ENCODE measurements around the gene STUM. TPM values are rescaled to one million over a fixed set of nuclear protein-coding genes. Genes with fewer than 3 reads are reported as not detected.

Gene STUM
- total and polyA plus RNA-seq, 2 donors = 0.80 to 1.0 TPM

DNA sequence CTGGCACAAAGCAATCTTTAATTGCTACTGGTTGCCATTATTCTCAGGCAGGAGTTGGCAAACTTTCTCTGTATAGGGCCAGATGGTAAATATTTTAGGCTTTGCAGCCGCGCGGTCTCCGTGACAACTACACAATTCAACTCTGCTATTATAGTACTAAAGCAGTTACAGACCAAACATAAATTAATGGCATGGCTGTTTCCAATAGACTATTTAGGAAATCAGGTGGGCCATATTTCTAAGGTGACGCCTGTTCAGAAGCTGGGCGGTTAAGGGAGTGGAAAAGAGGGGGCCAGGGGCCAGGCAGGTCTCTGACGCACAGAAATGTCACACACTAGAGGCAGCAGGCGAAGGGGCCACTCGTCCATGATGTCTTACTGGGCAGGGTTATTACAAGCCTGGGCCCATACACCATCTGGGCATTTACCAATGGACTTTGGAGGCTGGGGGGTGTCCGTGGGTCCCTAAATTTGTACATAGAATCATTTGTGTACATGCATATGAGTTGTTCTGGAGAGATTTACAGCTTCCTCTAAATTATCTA is 80.1 kb downstream of the STUM start:
- Histone ChIP-seq H3K36me3 (ENCODE audit: control insufficient read depth in 2 of 2, insufficient read depth in 2 of 2, low read length in 1 of 2) (peaks cover 36 to 41% of the 10 kb centered on the region in 2 donors), H3K4me3 (ENCODE audit: low read length in 2 of 2) (no peak overlapping the region), H3K27ac (ENCODE audit: low read depth in 1 of 2, low read length in 1 of 2) (no peak overlapping the region), H3K27me3 (ENCODE audit: control insufficient read depth in 2 of 2, insufficient read depth in 1 of 2, low read length in 1 of 2) (peaks cover 0 to 2% of the 10 kb centered on the region in 2 donors), H3K4me1 (ENCODE audit: control insufficient read depth in 2 of 2, insufficient read depth in 2 of 2, low read length in 2 of 2) (peaks cover 0 to 18% of the 10 kb centered on the region in 2 donors), H3K9me3 (ENCODE audit: control insufficient read depth in 2 of 2, insufficient read depth in 1 of 2, low read length in 1 of 2) (peaks cover 0 to 4% of the 10 kb centered on the region in 2 donors)
- 98% methylated on average over 10 of the region's 10 CpGs for WGBS
- DNase-seq (ENCODE audit: low read depth in 6 of 9, low spot score in 9 of 9) = no peak

- peaks cover 0 to 4% of the 10 kb centered on the region in 2 donors for H3K9me3 ChIP-seq (ENCODE audit: control insufficient read depth in 2 of 2, insufficient read depth in 1 of 2, low read length in 1 of 2)
- no peak overlapping the region for H3K4me3 ChIP-seq (ENCODE audit: low read length in 2 of 2)
- H3K4me1 ChIP-seq (ENCODE audit: control insufficient read depth in 2 of 2, insufficient read depth in 2 of 2, low read length in 2 of 2) = peaks cover 0 to 24% of the 10 kb centered on the region in 2 donors
- no peak for DNase-seq (ENCODE audit: low read depth in 6 of 9, low spot score in 9 of 9)
- H3K36me3 ChIP-seq (ENCODE audit: control insufficient read depth in 2 of 2, insufficient read depth in 2 of 2, low read length in 1 of 2) = peaks cover 42 to 48% of the 10 kb centered on the region in 2 donors
- WGBS = 97% methylated on average over 18 of the region's 18 CpGs
- peaks cover 0 to 2% of the 10 kb centered on the region in 2 donors for H3K27me3 ChIP-seq (ENCODE audit: control insufficient read depth in 2 of 2, insufficient read depth in 1 of 2, low read length in 1 of 2)
- no peak overlapping the region for H3K27ac ChIP-seq (ENCODE audit: low read depth in 1 of 2, low read length in 1 of 2)
These were observed 80.8 kb downstream of the STUM start for GRCh38 chr1:226629210-226629895.

DNA sequence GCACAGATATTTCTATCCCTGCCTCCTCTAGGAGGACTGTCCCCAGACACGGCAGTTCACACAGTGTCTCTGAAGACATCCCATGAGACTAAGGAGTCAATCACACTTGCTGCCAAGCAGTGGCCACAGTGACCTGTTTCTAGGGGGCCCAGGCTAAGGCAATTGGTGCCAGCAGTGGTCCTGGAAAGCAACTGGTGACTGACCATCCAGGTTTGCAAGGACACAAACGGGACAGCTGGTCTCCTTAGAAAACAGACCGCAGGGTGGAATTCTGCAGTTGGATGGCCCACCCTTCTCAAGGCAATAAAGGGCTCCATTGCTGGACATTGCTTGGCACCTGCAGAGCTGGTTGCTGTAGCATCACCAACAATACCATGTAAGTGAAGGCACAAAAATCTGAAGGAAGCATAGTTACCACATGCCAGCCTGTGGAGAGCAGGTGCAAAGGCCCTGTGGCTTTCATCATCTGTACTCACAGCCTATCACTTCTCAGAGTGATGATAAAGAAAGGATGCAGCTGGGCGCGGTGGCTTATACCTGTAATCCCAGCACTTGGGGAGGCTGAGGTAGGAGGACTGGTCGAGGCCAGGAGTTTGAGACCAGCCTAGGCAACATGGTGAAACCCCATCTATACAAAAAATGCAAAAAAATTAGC is 81.5 kb downstream of the STUM start:
- peaks cover 0 to 4% of the 10 kb centered on the region in 2 donors for H3K9me3 ChIP-seq (ENCODE audit: control insufficient read depth in 2 of 2, insufficient read depth in 1 of 2, low read length in 1 of 2)
- peaks cover 0 to 24% of the 10 kb centered on the region in 2 donors for H3K4me1 ChIP-seq (ENCODE audit: control insufficient read depth in 2 of 2, insufficient read depth in 2 of 2, low read length in 2 of 2)
- over 99% methylated on average over 6 of the region's 6 CpGs for WGBS
- no peak for DNase-seq (ENCODE audit: low read depth in 6 of 9, low spot score in 9 of 9)
- H3K27me3 ChIP-seq (ENCODE audit: control insufficient read depth in 2 of 2, insufficient read depth in 1 of 2, low read length in 1 of 2) = peaks cover 0 to 2% of the 10 kb centered on the region in 2 donors
- no peak overlapping the region for H3K4me3 ChIP-seq (ENCODE audit: low read length in 2 of 2)
- H3K27ac ChIP-seq (ENCODE audit: low read depth in 1 of 2, low read length in 1 of 2) = no peak overlapping the region
- peaks cover 49 to 55% of the 10 kb centered on the region in 2 donors for H3K36me3 ChIP-seq (ENCODE audit: control insufficient read depth in 2 of 2, insufficient read depth in 2 of 2, low read length in 1 of 2)

DNA sequence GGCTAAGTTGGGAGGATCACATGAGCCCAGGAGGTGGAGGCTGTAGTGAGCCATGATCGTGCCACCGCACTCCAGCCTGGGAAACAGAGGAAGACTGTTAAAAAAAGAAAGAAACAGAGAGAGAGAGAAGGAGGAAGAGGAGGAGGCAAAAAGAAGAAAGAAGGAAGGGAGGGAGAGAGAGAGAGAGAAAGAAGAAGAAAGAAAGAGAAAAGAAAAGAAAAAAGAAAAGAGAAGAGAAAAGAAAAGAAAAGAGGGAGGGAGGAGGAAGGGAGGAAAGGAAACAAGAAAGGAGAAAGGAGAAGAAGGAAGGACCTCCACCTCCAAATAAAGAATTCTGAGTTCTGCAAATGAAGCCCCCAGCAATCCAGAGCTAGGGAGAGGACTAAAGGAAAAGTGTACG is 82.0 kb downstream of the STUM start:
- no peak overlapping the region for H3K4me3 ChIP-seq (ENCODE audit: low read length in 2 of 2)

DNA sequence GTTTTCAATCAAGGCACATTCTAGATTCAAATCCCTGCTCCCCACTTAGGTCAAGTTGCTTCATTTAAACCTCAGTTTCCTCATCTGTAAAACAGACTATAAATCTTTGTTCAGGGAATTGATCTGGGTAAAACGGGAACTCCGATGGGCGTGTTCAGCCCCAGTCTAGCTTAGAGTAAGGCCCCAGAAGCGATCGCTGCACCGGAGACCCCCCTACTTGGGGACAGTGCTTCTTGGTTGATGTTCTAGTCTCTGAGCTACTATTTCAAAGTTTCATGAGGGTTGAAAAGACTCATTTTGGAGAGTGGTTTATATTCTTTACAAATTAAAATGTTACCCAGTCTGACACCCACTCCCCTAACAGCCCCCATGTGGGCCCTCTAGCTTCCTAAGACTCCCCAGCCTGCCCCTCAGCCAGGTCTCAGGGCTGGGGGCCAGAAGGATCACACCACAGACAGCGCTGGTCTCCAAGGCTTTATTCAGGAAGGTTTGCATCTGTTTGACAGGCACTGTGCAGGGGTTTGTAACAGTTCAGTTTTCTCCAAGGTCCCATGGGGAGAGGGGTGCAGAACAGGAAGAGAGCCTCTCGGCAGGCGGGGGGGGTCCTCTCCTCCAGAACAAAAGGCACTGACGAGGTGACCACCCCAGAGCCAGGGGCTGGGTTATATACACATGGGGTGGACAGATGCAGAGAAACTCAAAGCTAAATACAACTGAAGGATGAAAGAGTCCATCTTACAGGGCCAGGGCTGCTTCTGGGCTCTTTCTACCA is 82.9 kb downstream of the STUM start:
- no peak overlapping the region for H3K27ac ChIP-seq (ENCODE audit: low read depth in 1 of 2, low read length in 1 of 2)

More for the DNA sequence above, 82.0 kb downstream of the STUM start:
- H3K36me3 ChIP-seq (ENCODE audit: control insufficient read depth in 2 of 2, insufficient read depth in 2 of 2, low read length in 1 of 2) = peaks cover 51 to 61% of the 10 kb centered on the region in 2 donors
- no peak for DNase-seq (ENCODE audit: low read depth in 6 of 9, low spot score in 9 of 9)
- peaks cover 0 to 4% of the 10 kb centered on the region in 2 donors for H3K9me3 ChIP-seq (ENCODE audit: control insufficient read depth in 2 of 2, insufficient read depth in 1 of 2, low read length in 1 of 2)
- H3K27me3 ChIP-seq (ENCODE audit: control insufficient read depth in 2 of 2, insufficient read depth in 1 of 2, low read length in 1 of 2) = no peaks in the 10 kb centered on the region
- H3K27ac ChIP-seq (ENCODE audit: low read depth in 1 of 2, low read length in 1 of 2) = no peak overlapping the region
- WGBS = 98% methylated on average over 3 of the region's 3 CpGs
- peaks cover 0 to 27% of the 10 kb centered on the region in 2 donors for H3K4me1 ChIP-seq (ENCODE audit: control insufficient read depth in 2 of 2, insufficient read depth in 2 of 2, low read length in 2 of 2)

GRCh38 chr1:226632169-226632879 is 83.8 kb downstream of the STUM start:
- DNase-seq (ENCODE audit: low read depth in 6 of 9, low spot score in 9 of 9) = no peak
- peaks cover 0 to 4% of the 10 kb centered on the region in 2 donors for H3K9me3 ChIP-seq (ENCODE audit: control insufficient read depth in 2 of 2, insufficient read depth in 1 of 2, low read length in 1 of 2)
- H3K4me3 ChIP-seq (ENCODE audit: low read length in 2 of 2) = no peak overlapping the region
- 97% methylated on average over 9 of the region's 9 CpGs for WGBS
- no peaks in the 10 kb centered on the region for H3K27me3 ChIP-seq (ENCODE audit: control insufficient read depth in 2 of 2, insufficient read depth in 1 of 2, low read length in 1 of 2)
- H3K4me1 ChIP-seq (ENCODE audit: control insufficient read depth in 2 of 2, insufficient read depth in 2 of 2, low read length in 2 of 2) = peaks cover 0 to 24% of the 10 kb centered on the region in 2 donors
- peaks cover 67 to 78% of the 10 kb centered on the region in 2 donors for H3K36me3 ChIP-seq (ENCODE audit: control insufficient read depth in 2 of 2, insufficient read depth in 2 of 2, low read length in 1 of 2)
- peak overlapping the region in 1 of 2 donors; percentile 81 for H3K27ac ChIP-seq (ENCODE audit: low read depth in 1 of 2, low read length in 1 of 2)

More for the DNA sequence above, 82.9 kb downstream of the STUM start:
- H3K27me3 ChIP-seq (ENCODE audit: control insufficient read depth in 2 of 2, insufficient read depth in 1 of 2, low read length in 1 of 2) = no peaks in the 10 kb centered on the region
- H3K4me3 ChIP-seq (ENCODE audit: low read length in 2 of 2) = no peak overlapping the region
- peaks cover 58 to 69% of the 10 kb centered on the region in 2 donors for H3K36me3 ChIP-seq (ENCODE audit: control insufficient read depth in 2 of 2, insufficient read depth in 2 of 2, low read length in 1 of 2)
- peaks cover 0 to 4% of the 10 kb centered on the region in 2 donors for H3K9me3 ChIP-seq (ENCODE audit: control insufficient read depth in 2 of 2, insufficient read depth in 1 of 2, low read length in 1 of 2)
- DNase-seq (ENCODE audit: low read depth in 6 of 9, low spot score in 9 of 9) = no peak
- 91% methylated on average over 10 of the region's 10 CpGs for WGBS
- H3K4me1 ChIP-seq (ENCODE audit: control insufficient read depth in 2 of 2, insufficient read depth in 2 of 2, low read length in 2 of 2) = peaks cover 0 to 26% of the 10 kb centered on the region in 2 donors

GRCh38 chr1:226632922-226633351 is 84.4 kb downstream of the STUM start:
- Histone ChIP-seq H3K27ac (ENCODE audit: low read depth in 1 of 2, low read length in 1 of 2) (peak overlapping the region in 1 of 2 donors; percentile 81), H3K4me1 (ENCODE audit: control insufficient read depth in 2 of 2, insufficient read depth in 2 of 2, low read length in 2 of 2) (peaks cover 0 to 24% of the 10 kb centered on the region in 2 donors)
- 74% methylated on average over 10 of the region's 10 CpGs for WGBS

GRCh38 chr1:226633541-226634165 is 85.1 kb downstream of the STUM start:
- Histone ChIP-seq H3K9me3 (ENCODE audit: control insufficient read depth in 2 of 2, insufficient read depth in 1 of 2, low read length in 1 of 2) (no peaks in the 10 kb centered on the region), H3K4me3 (ENCODE audit: low read length in 2 of 2) (no peak overlapping the region), H3K27ac (ENCODE audit: low read depth in 1 of 2, low read length in 1 of 2) (peak overlapping the region in 1 of 2 donors; percentile 37), H3K36me3 (ENCODE audit: control insufficient read depth in 2 of 2, insufficient read depth in 2 of 2, low read length in 1 of 2) (peaks cover 80 to 89% of the 10 kb centered on the region in 2 donors), H3K27me3 (ENCODE audit: control insufficient read depth in 2 of 2, insufficient read depth in 1 of 2, low read length in 1 of 2) (no peaks in the 10 kb centered on the region), H3K4me1 (ENCODE audit: control insufficient read depth in 2 of 2, insufficient read depth in 2 of 2, low read length in 2 of 2) (peaks cover 0 to 24% of the 10 kb centered on the region in 2 donors)
- 64% methylated on average over 7 of the region's 7 CpGs for WGBS
- no peak for DNase-seq (ENCODE audit: low read depth in 6 of 9, low spot score in 9 of 9)

More at GRCh38 chr1:226632922-226633351, 84.4 kb downstream of the STUM start:
- Histone ChIP-seq H3K27me3 (ENCODE audit: control insufficient read depth in 2 of 2, insufficient read depth in 1 of 2, low read length in 1 of 2) (no peaks in the 10 kb centered on the region), H3K4me3 (ENCODE audit: low read length in 2 of 2) (no peak overlapping the region), H3K9me3 (ENCODE audit: control insufficient read depth in 2 of 2, insufficient read depth in 1 of 2, low read length in 1 of 2) (peaks cover 0 to 3% of the 10 kb centered on the region in 2 donors), H3K36me3 (ENCODE audit: control insufficient read depth in 2 of 2, insufficient read depth in 2 of 2, low read length in 1 of 2) (peaks cover 73 to 84% of the 10 kb centered on the region in 2 donors)
- no peak for DNase-seq (ENCODE audit: low read depth in 6 of 9, low spot score in 9 of 9)
